Activated CD8-positive, alpha-beta T cell treated with anti-CD3 and anti-CD28 coated beads for 36 hours (primary cell): ENCODE results near the gene CTBP1. TPM values are rescaled to one million over a fixed set of nuclear protein-coding genes. Genes with fewer than 3 reads are reported as not detected.
A peak's percentile ranks its signal among the peaks of the same experiment; 100 is the strongest.

Source experiments
- ATAC-seq: fragments of 200-7000 bp; cut with Tn5 transposase; one replicate; pipeline ENCODE4 v1.10.0; 2021; ENCODE audit warnings: mild to moderate bottlenecking, moderate library complexity
- CTCF ChIA-PET: fragments of 350-600 bp; sonication (Branson Sonifier 250); formaldehyde crosslinking; loops from one replicate; lab custom pipeline; 2021; ENCODE audit warnings: antibody characterized with exemption; lab: Charles Lee
- POLR2A ChIA-PET: fragments of 350-600 bp; sonication (Branson Sonifier 250); formaldehyde crosslinking; loops from one replicate; lab custom pipeline; 2021; ENCODE audit warnings: antibody characterized with exemption; lab: Charles Lee
- DNase-seq: peaks from one replicate; pipeline ENCODE4 v3.0.0-alpha.2; 2020
- H3K27ac Mint-ChIP-seq: one replicate; pipeline ENCODE4 v1.8.0; 2021; ENCODE audit warnings: mild to moderate bottlenecking, mixed read lengths
- H3K27me3 Mint-ChIP-seq: one replicate; pipeline ENCODE4 v1.8.0; 2021; ENCODE audit warnings: mixed read lengths
- H3K36me3 Mint-ChIP-seq: one replicate; pipeline ENCODE4 v1.8.0; 2021; ENCODE audit warnings: low read depth, mixed read lengths
- H3K4me1 Mint-ChIP-seq: one replicate; pipeline ENCODE4 v1.8.0; 2021; ENCODE audit warnings: low read depth, mixed read lengths
- H3K4me3 Mint-ChIP-seq: one replicate; pipeline ENCODE4 v1.8.0; 2021; ENCODE audit warnings: mild to moderate bottlenecking, moderate library complexity, mixed read lengths
- H3K9me3 Mint-ChIP-seq: one replicate; pipeline ENCODE4 v1.8.0; 2021; ENCODE audit warnings: mixed read lengths
- CTCF ChIP-seq: fragments of 200-600 bp; IDR thresholded peaks from one replicate; pipeline ENCODE4 v1.8.0; 2022; ENCODE audit warnings: antibody characterized with exemption, mild to moderate bottlenecking
- intact Hi-C: fragments of 100-400 bp; cut with micrococcal nuclease; formaldehyde crosslinking; loops from one replicate; pipeline ENCODE4 v1.10.0; 2022
- total RNA-seq, 2 experiments: library from RNA; stranded (reverse); gene quantifications; one replicate each; pipeline ENCODE4 v1.2.3, GENCODE V29; 2021

Gene CTBP1
- total RNA-seq, 2 experiments from 2014 or later, result 136 TPM

- H3K4me3 Mint-ChIP-seq, result no peak overlapping the region
- ATAC-seq (no peak), DNase-seq (no peak)
- no peaks in the 10 kb centered on the region for H3K9me3 Mint-ChIP-seq
- CTCF ChIA-PET, result interaction anchor here (0.9 kb wide), 1 partner anchor 11 kb away, joined by 3 read pairs; no protein-coding TSS in a partner anchor
- intact Hi-C loops, result no loop called here
- TF ChIP-seq CTCF, result no peak
- POLR2A ChIA-PET, result interaction anchor here (1.0 to 1.9 kb wide), 2 partner anchors 29 to 44 kb away, joined by 5 to 7 read pairs; no protein-coding TSS in a partner anchor
- peaks cover 25% of the 10 kb centered on the region for H3K4me1 Mint-ChIP-seq
- peaks cover 21% of the 10 kb centered on the region for H3K27me3 Mint-ChIP-seq
- H3K36me3 Mint-ChIP-seq, result no peaks in the 10 kb centered on the region
- no peak overlapping the region for H3K27ac Mint-ChIP-seq
These were observed 75.8 kb downstream of the CTBP1 start for GRCh38 chr4:1172971-1173757.

GRCh38 chr4:1172228-1172851 lies 76.6 kb downstream of the CTBP1 start, which contains the start of gene SPON2:
Gene SPON2 (minus strand): TSS chr4:1172583.
- intact Hi-C loops, result no loop called here
- DNase-seq, result no peak
- no peaks in the 10 kb centered on the region for H3K9me3 Mint-ChIP-seq
- H3K4me3 Mint-ChIP-seq, result peak within 1 kb of the TSS; percentile 51
- H3K27me3 Mint-ChIP-seq, result peaks cover 21% of the 10 kb centered on the region
- peaks cover 26% of the 10 kb centered on the region for H3K4me1 Mint-ChIP-seq
- no peaks in the 10 kb centered on the region for H3K36me3 Mint-ChIP-seq
- ChIA-PET CTCF (no interaction called here), POLR2A (interaction anchor here (1.0 to 1.9 kb wide), 2 partner anchors 29 to 45 kb away, joined by 5 to 7 read pairs; no protein-coding TSS in a partner anchor)
- no peak for ATAC-seq
- no peak for TF ChIP-seq CTCF
- no peak within 1 kb of the TSS for H3K27ac Mint-ChIP-seq

DNA sequence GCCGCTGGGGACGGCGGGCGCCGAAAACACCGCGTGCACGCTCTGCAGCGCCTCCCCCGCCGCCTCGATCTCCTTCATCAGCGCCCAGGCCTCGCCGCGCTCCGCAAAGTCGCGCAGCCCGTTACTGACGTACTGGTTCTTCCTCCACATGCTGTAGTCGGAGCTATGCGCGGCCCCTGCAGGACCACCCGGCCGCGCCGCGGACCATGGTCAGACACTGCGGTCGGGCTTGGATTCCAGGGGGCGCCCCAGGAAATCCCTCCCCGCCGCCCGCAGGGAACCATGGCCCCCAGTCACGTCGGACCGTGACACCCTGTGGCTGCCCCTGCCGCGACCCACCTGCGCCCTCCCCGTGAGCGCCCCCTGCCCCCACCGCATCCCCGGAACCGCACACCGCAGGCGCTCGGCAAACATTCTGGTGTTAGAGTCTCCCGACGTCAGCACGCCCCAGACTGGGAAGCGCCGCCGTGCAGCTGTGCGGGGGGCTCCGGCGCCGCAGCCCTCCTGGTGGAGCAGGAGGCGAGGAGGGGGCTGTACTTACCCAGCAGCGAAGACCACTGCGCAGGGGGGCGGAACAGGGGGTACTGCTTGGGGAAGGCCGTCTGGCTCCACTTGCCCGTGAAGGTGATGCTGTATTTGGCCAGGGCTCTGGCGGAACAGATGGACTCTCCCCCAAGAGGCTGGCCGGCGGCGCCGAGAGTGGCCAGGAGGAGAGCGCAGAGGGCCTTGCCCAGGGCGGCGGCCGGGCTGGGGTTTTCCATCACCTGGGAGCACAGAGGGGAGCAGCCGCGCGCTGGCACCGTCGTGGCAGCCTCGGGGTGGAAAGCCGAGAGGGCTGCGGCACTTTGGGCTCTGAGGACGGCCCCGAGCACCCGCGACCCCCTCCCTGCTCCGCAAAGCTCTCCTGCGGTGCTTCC lies 77.4 kb downstream of the CTBP1 start:
- Mint-ChIP-seq H3K36me3 (no peaks in the 10 kb centered on the region), H3K4me1 (peaks cover 25% of the 10 kb centered on the region), H3K9me3 (no peaks in the 10 kb centered on the region), H3K27me3 (peaks cover 21% of the 10 kb centered on the region), H3K27ac (no peak overlapping the region), H3K4me3 (peak overlapping the region; percentile 51)
- ATAC-seq (peak; percentile 40), DNase-seq (peak; percentile 71)
- TF ChIP-seq CTCF, result no peak
- ChIA-PET POLR2A (interaction anchor here (1.9 kb wide), 1 partner anchor 30 kb away, joined by 7 read pairs; no protein-coding TSS in a partner anchor), CTCF (interaction anchor here (0.7 to 1.2 kb wide), 3 partner anchors 12 to 19 kb away, joined by 3 to 7 read pairs (median 3); no protein-coding TSS in a partner anchor)
- intact Hi-C loops, result no loop called here

DNA sequence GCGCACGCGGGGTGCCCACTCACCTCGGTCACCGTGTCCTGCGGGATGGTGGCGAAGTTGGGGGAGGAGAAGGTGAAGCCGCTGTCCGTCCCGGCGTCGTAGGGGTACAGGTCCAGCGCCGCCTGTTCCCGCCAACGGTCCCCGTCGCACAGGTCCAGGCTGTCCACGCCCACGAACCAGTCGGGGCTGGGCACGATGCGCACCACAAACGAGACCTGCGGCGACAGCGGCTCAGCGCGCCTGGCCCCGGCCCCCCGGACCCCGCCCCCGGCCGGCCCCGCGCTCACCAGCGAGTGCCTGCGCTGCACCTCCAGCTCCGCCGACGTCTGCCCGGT lies 78.0 kb downstream of the CTBP1 start:
- Mint-ChIP-seq H3K4me3 (no peak overlapping the region), H3K36me3 (no peaks in the 10 kb centered on the region), H3K27ac (no peak overlapping the region), H3K9me3 (no peaks in the 10 kb centered on the region), H3K27me3 (peaks cover 21% of the 10 kb centered on the region), H3K4me1 (peaks cover 23% of the 10 kb centered on the region)
- no peak for TF ChIP-seq CTCF
- ChIA-PET CTCF (interaction anchor here (0.7 to 1.2 kb wide), 3 partner anchors 13 to 19 kb away, joined by 3 to 7 read pairs (median 3); no protein-coding TSS in a partner anchor), POLR2A (no interaction called here)
- DNase-seq, result no peak
- no peak for ATAC-seq
- intact Hi-C loops, result no loop called here
